ENCODE measurements around the gene EIF2A.
"Not testable (repeated sequence)": the region's sequence is repeated elsewhere in the genome, so short reads cannot be mapped to it uniquely, and the experiment has no call there.

DNA sequence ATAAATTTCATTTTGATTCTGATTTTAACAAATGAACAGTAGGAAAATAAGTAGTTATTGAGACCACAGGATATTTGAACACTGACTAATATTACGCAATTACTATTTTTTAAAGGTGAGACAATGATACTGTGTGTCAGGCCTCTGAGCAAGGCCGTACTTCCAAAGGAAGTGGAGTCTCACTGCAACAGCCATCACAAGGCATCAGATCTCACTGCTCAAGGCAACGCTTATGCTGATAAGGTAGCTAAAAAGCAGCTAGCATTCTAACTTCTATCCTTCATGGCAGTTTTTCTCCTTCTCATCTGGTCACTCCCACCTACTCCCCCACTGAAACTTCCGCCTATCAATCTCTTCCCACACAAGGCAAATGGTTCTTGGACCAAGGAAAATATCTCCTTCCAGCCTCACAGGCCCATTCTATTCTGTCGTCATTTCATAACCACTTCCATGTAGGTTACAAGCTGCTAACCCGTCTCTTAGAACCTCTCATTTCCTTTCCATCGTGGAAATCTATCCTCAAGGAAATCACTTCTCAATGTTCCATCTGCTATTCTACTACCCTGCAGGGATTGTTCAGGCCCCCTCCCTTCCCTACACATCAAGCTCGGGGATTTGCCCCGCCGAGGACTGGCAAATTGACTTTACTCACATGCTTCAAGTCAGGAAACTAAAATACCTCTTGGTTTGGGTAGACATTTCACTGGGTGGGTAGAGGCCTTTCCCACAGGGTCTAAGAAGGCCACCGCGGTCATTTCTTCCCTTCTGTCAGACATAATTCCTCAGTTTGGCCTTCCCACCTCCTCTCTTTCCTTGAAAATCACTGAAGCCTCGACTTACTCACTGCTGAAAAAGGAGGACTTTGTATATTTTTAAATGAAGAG is 54.3 kb downstream of the EIF2A start:
- TF ChIP-seq CTCF, POLR2A, EP300, POLR2AphosphoS5 (IDR thresholded peaks at IDR 0.05): not testable (repeated sequence)

All from gastroesophageal sphincter (tissue), 3 donors.